Measurements from ENCODE around the gene SIRPA.

Gene SIRPA

DNA sequence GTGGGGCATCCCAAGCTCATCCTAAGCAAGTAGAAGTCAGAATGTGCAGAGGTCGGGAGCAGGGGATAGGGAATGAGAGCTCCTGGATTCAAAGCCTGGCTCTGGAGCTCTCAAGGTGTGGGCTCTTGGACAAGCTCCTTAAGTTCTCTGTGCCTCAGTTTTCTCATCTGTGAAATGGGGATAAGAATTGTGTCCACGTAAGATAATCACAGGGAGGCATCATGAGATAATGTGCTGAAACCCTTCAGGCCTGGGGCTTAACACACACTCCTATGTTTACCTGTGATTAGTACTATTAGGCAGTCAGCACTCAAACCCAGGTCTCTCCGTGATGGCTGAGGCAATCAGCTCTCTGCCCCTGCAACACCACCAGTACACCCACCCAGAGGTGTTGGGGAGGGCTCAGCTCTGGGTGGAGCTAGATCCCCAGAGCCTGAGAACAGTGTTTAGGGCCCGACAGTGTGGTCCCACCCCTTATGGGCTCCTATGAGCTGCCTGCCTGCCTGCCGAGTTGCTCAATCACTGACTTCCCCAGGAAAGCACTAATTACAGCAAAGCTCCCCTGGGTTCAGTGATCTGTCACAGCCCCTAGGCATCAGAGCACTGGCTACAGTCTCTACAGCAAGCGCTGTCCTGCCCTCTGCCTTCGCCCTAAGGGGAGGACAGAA is 6.3 kb upstream of the SIRPA start:
- DNase-seq, result no peak

DNA sequence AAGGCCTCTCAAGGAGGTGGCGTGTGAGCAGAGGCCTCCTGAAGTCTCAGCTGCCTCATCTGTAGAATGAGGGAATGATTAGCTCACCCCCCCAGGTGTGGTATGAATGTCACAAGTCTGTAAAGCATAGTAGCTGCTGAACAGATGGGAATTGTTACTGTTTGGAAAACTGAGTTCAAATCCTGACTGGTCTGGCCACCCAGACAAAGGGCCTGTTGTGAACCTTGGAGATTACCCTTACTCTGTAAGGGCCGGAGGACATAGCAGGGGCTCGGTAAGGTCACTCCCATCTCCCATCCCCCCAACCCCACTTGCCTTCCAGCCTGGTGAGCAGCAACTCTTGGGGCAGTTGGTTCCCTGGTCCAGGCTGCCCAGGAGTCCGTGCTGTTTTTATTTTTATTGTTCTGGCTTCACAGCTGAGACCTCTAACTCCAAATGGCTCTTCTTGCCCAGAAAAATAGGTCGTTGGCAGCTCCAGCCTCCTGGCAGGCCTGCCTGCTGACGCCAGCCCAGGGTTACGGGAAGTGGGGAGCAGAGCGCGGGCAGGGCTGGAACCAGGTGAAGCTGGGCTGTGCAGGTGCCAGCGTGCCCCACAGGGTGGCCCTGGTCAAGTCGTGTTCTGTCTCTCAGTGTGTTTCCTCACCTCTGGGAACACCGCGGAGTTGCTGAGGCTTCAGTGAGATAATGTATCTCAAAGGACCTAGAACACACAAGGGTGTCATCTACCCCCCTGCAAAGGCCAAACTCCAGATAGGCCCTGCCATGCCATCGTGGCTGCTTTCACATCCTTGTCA is 4.5 kb upstream of the SIRPA start:
- DNase-seq, result no peak

DNA sequence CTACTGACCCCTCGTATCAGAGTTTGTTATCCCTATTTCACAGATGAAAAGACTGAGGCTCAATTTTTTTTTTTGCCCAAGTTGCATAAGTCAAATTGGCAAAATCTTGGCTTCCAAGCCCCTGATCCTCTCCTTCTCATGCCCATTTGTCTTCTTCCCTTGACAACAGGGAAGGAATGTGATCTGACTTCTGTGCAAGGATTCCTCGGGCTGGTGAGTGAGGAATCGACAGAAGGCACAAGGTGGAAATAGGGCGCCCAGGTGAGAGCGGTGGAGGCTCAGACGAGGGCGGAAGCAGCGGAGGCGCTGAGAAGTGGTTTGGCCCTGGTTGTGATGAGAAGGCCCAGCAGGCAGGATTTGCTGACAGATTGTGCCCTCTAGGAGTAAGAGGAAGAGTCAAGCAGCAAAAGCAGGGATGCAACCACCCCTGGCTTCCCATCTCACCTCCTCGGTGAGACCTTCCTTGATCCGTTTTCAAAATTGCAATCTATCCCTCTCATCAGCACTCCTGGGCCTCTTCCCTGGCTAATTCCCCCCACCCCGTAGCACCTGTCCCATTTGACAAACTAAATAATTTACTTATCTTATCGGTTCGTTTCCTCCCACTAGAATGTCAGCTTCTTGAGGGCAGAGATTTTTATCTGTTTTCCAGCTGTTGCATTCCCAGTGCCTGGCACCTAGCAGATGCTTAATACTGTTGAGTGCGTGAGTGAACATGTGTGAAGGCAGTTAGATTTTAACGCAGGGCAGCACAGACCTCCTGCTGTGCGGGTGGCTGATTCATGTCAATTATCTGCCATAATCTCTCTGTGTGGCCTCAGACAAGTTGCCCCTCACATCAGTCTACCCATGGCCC is 3.7 kb upstream of the SIRPA start:
- no peak for DNase-seq

DNA sequence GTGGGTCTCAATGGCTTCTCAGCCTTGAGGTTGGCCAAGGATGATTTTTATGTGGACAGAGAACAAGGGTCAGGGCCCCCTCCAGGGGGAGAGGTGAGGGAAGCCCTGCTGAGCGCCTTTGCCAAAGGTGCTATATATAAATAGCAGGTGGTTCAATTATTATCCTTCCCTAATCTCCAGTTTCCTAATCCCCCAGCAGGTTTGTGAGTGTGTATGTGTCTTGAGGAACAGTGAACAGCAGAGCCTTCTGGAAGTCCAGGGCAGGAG is 3.2 kb upstream of the SIRPA start:
- no peak for DNase-seq

DNA sequence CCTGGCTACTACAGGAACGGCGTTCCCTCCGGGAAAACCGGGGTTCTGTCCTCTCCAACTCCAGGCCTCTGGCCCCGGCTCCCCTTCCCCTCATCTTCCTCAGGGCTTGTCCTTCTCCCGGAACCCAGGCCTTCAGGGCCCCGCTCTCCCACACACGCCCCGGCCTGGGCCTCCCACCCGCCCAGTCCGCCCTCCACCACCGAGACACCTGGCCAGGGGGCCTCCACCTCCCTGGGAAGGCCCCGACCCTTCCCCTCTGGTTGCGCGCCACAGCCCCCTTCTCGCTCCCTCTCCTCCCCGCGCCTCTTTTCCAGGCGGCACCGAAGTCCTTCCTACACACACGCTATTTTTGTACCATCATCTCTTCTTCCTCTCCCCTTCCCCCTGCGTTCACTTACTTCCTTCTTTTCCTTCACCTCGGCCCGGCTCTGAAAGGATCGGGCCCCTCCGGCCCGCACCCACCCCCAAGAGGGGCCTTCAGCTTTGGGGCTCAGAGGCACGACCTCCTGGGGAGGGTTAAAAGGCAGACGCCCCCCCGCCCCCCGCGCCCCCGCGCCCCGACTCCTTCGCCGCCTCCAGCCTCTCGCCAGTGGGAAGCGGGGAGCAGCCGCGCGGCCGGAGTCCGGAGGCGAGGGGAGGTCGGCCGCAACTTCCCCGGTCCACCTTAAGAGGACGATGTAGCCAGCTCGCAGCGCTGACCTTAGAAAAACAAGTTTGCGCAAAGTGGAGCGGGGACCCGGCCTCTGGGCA is 1.3 kb upstream of the SIRPA start:
- DNase-seq, result no peak

DNA sequence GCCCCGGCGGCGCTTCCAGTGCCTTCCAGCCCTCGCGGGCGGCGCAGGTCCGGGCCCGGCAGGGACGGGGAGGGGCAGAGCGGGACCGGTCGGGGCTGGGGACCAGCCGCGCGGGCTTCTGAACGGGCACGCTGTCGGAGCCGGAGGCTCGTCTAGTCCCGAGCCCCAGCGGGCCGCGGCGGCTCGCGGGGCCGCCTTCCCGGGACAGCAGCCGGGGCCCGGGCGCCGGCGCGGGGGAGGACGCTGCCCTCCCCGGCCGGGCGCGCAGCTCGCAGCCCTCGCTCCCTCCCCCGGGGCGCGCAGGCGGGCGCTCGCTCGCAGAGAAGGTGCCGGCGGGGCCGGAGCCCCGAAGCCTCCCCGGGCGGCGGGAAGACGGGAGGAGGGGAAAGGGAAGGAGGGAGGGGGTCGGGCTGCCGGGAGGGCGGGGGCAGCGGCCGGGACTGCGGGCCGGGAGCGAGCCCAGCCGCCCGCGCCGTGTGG is 696 bp upstream of the SIRPA start:
- no peak for DNase-seq

DNA sequence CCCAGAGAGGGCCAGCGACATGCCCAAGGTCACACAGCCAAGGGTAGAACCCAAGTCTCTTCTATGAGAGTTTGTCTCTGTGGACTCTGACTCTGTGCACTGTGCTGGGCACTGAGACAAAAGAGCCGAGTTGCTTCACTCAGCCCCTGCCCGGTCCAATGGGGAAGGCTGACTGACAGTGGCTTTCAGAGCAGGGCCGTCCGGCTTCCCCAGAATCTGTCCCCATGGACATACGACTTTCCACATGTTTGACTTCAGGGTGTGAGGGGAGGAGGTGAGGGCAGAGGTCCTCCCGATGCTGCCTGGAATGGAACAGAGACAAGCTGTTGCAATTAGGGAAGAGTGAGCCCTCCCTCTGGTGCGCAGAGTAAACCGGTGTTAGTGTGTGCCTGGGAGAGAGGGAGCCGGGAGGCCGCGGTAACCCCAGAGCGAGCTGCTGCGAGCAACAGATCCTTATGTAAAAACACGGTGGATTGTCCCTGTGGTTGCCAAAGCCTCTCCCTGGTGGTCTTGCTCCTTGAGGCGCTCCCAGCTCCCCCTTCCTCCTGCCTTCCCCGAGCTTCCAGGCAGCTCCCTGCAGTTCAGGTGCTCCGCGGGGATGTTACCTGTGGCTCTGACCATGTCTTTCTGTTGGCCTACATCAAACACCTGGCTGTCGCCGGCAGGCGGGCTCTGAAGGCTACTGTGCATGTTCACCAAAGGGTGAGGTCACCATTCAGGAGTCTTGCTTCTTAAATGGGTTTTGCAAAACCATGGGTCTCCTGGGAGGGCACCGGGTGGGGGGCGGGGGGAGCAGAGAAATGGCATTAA is 672 bp downstream of the SIRPA start:
- no peak for DNase-seq

DNA sequence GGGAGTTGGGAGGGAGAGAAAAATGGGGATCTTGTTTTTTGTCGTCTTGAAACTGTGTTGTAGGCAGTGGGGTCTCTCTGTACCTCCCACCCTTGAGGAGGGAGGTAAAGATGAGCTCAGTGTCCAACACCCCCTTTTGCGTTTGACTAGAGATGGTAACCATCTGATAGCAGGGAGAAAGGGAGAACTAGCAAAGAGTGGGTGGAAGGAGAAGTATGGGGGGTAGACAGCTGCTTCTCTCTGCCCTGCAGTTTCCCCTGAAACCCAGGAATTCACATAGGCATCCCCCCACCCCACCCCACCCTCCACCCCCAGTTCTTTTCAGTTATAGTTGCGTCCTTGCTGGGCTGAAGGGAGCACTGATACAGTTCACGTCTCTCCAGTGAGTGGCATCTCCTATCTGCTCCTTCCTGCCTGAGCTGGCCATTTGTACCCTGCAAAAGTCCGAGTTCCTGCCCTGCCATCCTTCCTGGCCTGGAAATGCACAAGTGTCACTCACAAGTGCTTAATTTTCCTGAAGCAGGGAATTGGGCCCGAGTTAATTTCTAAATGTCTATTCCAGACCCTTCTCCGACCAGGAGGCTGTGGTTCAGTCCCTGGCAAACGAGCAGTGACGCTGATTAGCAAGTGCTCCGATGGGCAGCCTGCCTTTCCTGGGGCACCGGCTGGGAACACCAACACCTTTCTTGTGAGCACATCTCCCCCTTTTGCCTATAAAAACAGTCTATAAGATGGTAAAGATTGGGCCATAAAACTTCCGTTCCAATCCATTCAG is 1.5 kb downstream of the SIRPA start:
- no peak for DNase-seq

DNA sequence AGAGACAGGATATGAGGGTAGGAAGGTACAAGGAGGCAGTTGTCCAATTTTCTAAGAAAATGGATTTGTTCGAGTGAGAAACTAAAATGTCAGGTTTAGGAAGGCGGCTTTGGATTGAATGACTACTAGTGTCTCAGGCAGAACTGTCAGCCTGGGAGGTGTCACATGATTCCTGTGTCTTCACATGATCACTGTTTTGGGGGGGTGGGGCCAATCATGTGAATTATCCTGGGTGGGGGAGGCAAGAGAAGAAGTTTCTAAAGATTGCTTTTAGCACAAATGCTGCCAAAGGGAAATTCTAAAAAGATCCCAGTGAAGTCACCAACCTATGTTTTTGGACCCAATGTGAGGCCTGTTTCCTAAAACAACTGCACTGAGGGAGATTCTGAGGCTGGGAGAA is 2.3 kb downstream of the SIRPA start:
- no peak for DNase-seq

DNA sequence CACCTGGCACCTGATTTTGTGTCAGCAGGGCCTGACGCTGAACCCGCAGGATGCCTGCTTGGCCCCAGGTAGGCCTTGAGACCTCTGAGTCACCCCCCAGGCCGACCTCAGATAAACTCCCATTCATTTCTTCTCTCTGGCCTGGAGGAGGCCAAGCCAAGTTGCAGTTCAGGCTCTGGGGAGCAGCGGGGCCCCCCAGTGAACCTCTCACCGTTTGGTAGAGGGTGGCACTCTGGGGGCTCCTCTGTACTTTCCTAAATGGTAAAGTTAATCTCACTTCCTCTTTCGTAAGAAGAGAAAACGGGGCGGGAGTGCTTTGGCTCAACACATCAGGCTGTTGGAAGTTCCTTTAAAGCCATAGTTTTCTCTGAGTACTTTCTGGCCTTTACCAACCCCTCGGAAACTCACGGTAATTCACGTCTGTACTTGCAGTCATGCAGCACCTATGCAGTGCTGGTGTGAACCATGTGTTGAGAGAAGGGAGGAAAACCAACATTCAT is 2.8 kb downstream of the SIRPA start:
- DNase-seq, result no peak

DNA sequence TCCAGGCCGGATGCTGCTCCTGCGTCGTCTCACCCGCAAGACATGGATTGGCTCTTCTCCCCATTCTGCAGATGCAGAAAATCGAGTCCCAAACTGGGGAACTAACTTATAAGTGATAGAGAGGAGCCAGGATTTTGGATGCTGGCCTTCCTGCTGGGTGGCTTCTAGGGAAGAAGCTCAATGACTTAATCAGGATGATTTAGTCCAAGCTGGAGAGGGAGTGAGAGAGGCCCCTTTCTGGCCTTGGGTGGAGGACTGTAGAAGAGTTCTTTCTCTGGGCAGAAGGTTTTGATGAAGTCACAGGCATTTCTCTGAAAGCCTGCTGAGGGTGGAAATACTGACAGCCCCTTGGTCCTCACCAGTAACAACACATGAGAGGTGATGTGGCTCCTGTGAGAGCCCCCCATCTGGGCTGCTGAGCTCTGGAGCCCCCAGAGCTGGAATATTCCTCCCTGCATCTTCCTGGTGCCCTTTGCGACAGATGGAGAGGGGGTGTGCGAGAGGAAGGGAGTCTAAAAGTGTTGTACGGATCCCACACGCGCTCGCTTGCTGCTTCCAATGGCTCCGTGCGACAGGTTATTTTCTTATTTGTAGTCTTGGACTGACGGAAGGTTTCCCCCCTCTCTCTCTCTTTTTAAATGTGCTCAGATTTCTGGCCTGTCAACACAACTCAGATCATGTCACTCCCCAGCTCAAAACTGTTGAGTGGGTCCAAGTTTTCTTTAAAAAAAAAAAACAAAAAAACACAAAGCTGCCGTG is 3.5 kb downstream of the SIRPA start:
- no peak for DNase-seq

DNA sequence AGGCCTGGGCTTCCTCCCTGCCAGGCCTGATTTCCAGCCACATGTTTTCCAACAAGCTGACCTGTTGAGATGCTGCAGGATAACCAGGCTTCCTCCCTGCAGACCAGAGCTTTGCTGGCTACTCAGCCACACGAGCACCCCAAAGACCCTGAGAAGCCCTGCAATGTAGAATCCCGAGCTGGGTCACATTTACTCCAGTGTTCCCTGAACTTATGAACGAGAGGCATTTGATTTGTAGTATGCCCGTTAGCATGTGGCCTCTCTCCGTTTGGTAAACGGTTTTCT is 4.0 kb downstream of the SIRPA start:
- DNase-seq, result no peak

DNA sequence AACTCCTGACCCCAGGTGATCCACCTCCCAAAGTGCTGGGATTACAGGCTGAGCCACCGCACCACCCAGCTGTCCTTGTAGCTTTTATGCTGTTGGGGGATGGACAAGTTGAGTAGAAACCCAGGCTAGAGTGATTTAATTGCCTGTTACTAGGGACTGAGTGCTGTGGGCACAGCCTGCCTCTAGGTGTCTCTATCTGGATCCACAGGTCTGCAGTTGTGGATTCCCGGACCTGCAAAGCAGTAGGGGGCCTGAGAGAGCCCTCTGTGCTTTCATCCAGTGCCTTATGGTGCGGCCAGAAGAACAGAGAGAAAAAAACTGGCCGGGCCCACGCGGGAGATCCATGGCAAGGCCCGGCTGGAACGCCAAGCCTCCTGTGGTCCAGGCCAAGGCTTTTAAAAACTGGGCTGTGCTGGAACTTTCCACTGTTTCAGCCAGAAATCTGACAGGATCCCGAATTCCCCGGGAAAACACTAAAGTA is 5.2 kb downstream of the SIRPA start:
- DNase-seq, result no peak

DNA sequence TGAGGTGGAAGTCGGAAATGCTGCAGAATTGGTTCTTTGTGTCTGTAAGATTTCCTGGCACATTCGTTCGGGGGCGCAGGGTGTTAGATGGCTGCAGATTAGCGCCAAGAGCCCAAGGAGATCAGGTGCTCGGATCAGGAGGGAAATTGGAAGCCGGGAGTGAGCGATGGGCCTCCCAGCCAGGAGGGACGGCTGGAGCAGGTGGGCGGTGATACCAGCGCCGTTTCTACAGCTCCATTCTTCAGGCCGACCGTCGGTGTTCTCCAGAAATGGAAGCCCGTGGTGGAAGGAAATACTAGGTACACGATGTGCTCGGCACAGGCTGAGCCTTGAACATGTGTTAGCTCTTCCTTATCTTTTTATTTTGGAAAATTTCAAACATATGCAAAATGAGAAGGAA is 6.5 kb downstream of the SIRPA start:
- no peak for DNase-seq

DNA sequence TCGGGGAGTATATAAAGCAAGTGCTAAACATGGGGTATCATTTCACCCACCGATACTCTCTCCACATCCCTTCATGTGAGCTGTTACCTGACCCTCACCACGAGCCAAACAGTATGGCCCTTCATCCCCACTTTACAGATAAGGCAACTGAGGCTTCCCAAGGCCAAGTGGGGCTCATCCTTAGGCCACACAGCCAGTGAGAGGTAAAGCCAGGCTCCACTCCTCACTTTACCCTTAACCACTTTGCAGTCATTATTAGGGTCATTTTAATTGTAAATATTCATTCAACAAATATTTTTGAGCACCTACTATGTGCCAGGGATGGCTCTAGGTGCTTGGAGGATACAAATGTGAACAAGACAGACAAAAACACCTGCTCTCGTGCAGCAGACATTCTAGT is 7.0 kb downstream of the SIRPA start:
- DNase-seq, result no peak

DNA sequence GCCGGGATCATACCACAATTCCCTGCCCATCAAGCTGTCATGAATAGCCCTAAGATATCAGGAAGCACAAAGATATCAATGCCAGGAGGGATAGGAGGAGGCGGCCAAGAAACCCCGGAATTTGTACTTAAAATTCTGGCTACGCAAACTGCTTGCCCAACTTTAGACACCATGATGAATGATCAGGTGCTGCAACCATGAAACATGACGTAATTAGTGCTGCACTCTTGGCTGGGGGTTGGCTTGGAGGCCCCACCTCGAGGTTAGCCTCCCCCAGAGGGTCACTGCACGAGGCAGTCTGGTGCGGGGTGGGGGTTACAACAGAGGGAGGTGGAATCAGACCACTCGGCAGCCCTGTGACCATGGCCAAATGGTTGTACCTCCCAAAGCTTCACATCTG is 8.9 kb downstream of the SIRPA start:
- no peak for DNase-seq

DNA sequence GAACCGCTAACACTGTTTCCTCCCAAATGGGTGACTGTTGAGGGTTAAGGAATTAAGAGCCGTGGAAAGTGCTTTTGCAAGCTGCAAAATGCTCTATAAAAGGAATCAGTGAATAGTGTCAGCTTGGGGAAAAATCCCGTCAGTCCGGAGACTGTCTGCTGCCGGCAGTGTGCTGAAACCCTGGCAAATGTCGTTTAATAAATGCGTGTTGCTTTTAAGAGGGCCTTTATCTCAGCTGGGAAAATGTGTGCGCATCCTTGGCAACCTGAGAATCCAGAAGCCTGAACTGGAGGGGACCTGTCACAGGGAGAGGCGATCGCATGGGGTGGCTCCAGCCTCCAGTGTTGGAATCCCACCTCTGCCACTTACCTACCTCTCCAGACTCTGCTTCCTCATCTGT is 9.8 kb downstream of the SIRPA start:
- no peak for DNase-seq

DNA sequence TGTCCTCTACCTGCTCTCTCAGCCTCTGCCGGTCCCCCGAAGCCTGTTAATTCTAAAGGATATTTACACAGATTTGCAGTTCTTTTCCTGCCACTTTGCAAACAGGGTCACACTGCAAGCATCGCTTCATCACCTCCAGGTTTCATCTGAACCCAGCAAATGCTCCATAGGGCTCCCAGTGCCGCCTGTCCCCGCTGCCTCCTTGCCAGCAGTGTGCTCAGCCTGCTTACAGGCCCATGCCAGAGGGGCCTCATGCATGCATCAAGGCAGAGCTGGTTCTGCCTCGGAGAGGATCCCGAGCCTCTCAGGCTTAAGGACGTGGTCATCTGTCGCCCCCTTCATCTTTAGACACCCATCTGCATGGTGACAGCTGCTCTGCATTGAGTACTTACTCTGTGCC is 10.5 kb downstream of the SIRPA start:
- DNase-seq, result no peak

DNA sequence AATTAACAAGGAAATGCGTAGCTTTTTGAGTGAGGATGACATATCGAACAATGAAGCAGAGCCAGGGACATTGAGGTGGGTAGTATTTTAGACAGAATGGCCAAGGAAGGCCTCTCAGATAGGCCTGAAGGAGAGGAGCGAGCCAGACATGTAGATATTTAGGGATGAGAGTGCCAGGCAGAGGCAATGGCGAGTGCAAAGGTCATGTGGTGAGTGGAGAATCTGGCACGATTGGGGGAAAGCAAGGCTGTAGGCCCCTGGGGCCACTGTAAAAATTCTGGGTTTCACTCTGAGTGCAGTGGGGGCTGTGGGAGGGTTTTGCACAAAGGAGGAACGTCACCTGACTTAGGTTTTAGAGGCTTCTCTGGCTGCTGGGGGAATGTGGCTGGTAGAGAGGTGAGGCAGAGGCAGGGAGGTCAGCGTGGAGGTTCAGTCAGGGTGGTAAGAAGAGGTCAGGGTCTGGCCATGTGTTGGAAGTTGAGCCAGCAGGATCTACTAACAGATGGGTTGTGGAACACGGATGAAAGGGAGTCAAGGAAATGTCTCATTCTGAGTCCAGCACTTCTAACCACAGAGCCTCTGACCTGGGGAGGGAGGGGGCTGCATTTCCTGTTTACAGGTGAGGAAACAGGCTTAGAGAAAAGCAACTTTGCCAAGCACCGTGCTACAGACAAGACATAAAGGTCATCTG is 11.3 kb downstream of the SIRPA start:
- DNase-seq, result no peak

DNA sequence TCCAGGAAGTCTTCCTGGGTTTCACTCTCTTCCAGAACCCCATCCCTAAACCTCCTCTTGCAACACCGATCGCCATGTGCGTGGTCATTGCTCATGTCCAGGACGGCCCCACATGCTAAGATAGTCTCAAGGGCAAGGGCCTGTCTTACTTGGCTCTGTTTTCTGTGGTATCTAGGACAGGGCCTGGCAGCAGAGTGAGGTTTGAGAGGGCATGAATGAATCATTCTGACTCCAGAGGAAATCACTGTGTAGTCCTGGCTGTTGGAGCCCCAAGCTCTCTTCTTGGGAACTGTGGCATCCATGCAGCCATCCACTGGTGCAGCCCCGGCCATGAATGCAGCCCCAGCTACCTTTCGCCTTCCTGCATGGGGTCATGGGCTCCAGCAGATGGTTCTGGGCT is 12.4 kb downstream of the SIRPA start:
- DNase-seq, result no peak
